Activated CD4-positive, CD25-positive, alpha-beta regulatory T cell (primary cell): Measurements from ENCODE around the gene CBLB.
"Not testable (repeated sequence)": the region's sequence is repeated elsewhere in the genome, so short reads cannot be mapped to it uniquely, and the experiment has no call there.

ENCODE experiments used
- DNase-seq, 4 experiments: peaks; one replicate each; lab custom pipeline; 2025; lab: John Stamatoyannopoulos, UW

Gene CBLB

DNA sequence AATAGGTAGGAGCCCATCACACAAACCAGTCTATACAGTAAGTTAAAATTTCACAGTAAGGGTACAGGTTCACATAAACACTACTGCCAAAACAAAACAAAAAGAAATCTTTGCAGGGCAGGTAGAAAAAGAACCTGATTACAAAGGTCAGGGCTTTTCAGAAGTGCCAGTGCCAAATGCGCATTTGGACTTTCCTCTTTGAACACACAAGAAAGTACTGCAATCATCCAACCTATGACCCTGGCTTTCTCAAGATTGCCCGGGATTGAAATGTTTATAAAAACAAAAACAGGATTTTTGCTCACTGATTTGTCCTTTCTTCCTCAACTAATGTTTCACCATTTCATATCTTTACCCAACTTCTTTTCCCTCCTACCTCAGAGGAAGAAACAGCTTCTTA is 47.4 kb downstream of the CBLB start:
- DNase-seq = no peak

DNA sequence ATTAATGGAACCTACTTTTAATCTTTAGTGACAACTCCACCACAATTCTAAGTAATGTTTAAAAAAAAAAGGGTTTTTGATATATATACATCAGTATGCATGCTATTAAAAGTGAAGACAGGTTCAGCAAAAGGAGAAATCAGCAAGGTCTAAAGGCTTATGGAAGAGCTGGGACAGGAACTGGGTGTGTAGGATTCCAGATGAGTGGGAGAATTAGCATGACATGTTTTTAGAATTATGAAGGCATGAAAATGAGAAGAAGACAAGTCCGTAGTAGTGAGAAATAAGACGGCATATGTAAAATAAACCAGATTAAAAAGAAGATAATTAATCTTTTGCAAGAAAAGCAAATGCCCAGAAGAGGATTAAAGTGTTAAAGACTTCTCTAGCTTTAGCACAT is 52.0 kb downstream of the CBLB start:
- no peak for DNase-seq

DNA sequence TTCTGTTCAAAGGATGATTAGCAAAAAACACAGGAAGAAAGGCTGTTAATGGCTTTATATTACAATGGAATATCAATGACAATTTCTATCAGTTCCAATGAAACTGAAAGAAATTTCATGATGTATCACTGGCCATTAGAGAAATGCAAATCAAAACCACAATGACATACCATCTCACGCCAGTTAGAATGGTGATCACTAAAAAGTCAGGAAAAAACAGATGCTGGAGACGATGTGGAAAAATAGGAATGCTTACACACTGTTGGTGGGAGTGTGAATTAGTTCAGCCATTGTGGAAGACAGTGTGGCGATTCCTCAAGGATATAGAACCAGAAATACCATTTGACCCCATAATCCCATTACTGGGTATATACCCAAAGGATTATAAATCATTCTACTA is 53.5 kb downstream of the CBLB start:
- DNase-seq = not testable (repeated sequence)

DNA sequence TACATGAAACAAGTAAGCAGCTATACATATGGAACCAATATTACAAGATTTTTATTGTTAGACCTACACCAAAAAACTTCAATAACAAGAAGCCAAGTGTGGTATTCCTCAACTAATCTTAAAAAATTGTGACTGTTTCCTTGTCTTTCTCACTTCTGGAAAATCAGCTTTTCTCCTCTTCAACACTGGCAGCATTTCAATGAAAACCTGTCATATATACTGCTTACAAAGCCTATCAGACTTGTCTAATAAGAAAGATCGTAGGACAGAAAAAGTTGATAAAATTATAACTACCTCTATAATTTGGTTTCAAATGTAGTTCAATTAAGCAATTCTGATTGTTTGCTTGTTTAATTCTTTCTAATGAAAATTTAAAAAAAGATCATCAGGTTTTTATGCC is 55.1 kb downstream of the CBLB start:
- DNase-seq = no peak

DNA sequence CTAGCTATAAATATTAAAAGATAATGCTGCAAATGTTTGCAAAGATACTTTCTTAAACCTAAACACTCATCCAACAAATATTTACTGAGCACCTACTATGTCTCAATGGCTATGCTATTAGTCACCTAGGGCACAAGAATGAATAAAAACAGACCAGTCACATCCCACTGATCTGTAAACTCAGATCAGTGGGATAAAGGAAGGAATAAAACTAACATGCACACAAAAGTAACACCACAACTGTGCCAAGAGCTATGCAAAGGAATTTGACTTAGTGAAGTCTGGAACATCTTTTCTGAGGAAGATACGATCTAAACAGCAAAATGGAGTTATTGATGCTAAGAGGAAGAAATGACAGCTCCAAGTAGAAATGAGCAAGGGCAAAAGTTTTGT is 56.6 kb downstream of the CBLB start:
- DNase-seq = no peak

DNA sequence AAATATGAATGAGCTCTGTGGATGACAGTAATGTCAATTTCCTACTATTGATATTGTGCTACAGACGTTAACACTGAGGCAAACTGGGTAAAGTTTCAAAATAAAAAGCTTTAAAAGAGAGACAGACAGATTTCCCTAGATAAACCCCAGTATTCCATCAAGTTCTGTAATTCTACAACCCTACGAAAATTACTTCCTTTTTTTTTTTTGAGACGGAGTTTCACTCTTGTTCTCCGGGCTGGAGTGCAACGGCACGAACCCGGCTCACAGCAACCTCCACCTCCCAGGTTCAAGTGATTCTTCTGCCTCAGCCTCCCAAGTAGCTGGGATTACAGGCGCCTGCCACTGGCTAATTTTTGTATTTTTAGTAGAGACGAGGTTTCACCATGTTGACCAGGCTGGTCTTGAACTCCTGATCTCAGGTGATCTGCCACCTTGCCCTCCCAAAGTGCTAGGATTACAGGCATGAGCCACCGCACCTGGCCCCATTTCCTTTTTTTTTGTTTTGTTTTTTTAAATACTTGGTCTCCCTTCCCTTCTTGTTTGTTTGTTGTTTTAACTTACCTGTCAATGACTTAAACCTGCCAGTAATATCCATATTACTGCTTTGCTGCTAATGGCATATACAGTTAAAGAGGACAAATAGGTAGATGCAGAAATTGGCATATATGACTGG is 57.2 kb downstream of the CBLB start:
- DNase-seq = no peak

DNA sequence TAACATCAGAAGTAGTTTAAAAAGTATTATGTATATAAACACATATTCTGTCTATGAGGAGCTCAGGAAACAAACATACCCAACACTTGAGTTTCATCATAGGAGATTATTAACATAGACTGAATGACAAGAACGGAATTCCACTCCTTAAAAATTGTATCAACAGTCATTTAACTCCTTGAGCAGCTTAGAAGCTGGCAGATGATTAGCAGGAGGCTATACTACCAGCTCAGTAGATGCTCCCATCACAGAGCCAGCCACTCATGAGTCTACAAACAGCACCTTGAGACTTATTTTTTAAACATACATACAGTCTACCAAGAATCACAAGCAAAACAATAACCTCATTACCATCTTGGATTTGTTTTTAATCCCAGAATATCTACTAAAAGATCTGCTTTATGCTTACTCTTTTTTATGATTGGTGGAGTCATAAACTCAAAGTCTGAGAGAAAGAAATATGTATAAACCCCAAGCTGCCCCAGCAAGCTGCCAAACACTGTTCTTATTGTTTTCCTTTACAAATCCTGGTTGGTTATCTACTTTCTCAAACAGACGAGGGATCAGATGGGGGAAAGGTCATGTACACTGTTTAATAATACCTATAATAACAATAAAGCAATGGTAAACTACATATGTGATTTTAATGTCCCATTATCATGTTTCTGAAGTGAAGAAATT is 59.5 kb downstream of the CBLB start:
- DNase-seq = no peak

DNA sequence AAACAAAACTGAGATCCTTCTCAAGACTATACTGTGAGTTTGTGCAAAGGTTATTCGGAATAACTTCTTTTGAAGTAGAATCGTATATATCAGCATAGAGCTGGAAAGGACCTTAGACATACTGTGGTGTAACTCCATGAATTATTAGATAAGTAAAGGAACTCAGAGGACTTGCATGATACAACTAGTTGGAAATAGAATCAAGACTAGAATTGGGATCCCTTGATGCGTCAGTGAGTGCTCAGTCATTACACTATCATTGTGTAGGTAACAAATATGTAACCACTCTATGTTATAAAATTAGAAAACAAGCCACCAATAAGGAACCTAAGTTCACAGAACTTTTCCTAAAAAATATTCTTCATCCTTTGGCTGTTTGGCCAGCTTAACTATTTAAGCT is 61.1 kb downstream of the CBLB start:
- no peak for DNase-seq

DNA sequence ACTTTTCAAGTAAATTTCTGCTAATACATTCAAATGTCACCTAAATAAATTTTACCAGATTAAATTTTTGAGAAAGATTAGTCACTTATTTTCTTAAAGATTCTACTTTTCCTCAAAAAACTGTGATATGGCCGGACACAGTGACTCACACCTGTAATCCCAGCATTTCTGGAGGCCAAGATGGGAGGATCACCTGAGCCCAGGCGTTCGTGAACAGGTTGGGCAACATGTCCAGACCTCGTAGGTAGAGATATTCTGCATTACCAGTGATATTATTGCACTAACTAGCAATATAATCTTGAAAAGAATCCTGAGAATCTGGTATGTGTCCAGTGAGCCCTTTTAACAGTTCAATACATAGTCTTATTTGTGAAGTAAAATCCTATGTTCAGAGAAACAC is 61.7 kb downstream of the CBLB start:
- no peak for DNase-seq

DNA sequence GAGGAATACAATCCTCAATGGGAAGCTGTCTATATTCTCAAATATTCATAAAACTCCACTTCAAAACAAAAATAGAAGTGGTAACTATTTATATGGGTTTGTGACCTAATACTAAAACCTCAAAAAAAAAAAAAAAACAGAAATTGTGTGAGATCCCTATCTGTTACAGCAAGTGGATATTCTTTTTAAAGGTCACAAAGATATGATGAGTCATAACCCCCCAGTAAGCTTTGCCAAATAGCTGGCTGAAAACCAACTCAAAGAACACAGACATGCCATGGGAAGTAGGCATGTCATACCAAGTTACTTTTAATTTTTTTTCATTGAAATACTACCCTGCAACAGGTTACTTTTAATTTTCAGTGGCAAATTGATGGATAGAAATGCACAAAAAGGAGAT is 62.5 kb downstream of the CBLB start:
- DNase-seq = no peak

DNA sequence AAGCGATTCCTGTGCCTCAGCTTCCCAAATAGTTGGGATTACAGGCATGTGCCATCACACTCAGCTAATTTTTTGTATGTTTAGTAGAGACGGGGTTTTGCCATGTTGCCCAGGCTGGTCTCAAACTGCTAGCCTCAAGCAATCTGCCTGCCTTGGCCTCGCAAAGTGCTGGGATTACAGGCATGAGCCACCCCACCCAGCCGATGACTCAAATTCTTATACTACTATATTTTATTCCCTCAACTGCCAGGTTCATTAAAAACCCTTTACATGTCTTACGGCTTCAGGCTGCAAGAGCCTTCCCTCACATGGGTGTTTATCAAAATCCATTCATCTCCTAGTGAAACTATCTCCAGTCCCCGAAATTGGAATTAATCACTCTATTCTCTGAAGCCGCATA is 63.4 kb downstream of the CBLB start:
- DNase-seq = no peak

DNA sequence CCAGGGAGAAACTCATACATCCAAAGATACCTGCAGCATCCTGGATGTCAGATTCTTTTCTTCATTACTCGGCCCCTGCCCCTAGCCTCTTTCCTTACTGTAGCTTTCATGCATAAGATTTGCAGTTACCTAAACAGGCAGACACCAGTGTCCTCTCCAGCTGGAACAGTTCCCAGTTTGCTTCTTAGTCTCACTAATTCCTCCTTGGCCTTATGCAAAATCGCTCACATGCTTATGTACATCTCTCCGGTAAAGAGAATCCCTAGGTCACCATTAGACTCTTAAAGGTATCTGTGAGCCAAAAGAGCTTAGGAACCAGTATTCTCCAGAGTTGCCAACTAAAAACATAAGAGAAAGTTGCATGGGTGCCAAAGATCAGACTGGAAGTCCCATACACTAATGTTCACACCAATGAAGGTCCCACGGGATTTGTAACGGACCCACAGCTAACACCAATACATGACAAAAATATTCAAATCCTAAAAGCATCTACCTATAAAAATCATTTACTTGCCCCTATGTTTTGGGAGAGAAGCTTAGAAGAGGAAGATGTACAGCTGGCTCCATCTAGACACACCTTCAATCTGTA is 66.6 kb downstream of the CBLB start:
- DNase-seq = no peak

DNA sequence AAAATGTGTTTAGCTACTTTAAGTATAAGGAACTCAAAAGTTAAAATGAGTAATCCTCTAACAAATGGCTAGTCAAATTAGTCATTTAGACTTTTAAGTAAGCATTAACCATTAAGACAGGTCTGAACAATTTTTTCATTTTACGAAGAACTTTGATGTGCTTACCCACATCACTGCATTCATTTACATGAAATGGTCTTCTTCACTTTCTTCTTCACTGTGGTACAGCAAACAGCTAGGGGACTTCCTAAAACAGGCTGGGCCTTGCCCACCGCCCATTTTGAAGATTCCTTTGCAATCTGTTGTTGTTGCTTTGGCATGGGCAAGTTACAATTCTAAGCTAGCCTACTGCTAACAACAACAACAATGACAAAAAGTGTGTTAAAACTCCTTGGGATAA is 67.4 kb downstream of the CBLB start:
- no peak for DNase-seq

DNA sequence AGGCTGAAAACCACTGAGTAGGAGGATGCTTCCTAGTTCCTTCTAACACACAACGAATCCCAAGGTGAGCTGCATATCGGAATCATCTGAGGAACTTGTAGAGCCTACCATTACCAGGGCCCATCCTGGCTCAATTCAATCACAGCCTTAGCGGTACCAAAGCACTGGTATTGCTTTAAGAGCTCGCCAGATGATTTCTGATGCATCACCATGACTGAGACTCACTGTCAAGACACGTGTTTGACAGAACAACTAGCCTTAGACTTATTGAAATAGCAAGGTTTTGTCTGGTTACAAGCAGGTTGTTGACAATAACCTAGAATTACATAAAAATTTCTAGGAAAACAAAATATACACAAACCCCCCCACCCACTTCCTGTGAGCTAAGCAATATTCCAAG is 68.5 kb downstream of the CBLB start:
- no peak for DNase-seq

DNA sequence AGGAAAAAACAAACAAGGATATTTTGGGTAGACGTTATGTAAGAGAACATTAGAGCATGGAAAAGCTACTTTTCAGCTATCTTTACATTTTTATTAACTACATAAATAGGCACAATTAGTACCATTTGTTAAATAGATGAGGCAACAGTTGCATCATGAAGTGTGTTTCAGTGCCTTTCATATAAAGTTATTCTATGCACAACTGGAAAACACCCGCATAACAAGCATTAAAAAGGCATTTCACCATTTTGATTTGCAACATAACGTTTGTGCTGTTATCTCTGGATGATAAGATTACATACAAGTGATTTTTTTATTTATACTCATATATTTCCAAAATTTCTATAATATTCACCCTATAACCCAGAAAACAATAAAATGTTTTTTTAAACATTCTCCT is 69.5 kb downstream of the CBLB start:
- DNase-seq = no peak

DNA sequence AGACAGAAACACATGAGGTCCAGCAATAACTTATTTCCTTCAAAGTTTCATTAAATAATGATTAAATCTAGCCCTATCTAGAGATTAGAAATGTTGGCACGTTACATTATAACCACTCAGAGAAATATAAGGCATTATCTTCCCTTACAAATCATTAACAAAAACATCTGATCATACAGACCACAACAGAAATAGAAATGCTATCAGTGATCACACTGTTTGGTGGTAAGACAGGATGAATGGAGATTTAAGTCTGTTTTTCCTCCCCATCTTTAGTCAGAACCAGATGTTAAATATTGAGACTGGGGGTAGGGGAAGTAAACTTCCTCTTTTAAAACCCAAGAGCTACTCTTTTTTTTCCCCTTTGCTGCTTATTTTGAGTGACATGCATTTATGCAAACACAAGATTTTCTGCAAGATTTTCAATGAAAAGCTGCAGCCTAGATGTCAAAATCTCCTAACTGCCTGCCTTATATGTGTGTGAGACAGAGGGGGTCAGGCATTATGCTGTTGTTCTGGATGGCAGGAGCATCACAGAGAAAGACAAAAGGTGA is 70.4 kb downstream of the CBLB start:
- DNase-seq = no peak

DNA sequence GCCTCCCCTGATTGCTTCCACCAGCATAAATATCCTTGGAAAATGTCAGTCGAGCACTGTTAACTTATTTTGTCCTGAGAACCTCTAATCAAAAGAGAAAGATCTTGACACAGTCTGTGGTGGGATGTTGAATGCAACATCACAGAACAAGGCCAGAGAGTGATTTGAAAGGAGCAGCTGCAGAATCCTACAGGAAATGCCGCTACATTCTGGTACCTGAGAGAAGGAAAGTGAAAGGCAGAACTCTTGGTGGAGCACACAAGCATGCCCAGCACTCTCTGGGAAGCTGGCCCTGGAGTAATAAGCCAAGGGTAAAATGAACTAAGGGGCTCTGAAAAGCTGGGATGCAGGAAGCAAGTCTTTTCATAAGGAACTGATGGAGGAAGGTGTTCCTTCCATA is 75.8 kb downstream of the CBLB start:
- no peak for DNase-seq

DNA sequence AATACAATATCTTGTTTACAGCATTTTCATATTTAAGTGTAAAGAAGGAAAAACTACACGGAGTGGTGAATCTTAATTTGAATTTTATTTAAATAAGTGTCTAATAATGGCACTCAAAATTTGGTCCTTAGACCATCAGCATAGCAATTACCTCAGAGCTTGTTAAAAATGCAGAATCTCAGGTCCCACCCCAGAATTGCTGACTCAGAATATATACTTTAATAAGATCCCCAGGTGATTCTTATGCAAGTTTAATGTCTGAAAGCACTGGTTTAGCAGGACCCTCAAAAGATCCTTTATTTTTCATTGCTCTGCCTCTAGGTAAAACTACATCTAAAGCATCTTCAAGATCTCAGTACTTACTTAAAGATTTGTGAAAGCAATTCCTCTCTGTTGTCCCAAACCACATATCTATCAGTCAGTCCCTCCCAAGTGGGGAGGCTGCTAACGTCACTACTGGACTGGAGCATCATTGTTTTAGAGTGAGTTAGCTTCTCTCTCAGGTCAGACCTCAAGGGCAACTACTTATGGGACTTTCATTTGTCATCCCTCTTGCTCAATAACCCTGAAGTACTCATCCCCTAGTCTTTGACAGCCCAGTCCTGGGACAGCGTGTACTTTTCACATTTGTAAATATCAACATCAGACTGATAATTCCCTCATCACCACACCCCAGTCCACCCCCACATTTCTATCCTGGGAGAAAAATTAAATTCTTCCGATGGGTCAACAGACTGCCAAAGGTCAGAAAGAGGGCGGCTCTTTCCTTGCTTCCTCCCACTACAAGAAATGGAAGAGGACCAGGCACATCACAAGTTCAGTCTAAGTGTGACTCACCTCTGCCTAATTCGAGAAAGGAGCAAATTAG is 76.7 kb downstream of the CBLB start:
- DNase-seq = no peak

DNA sequence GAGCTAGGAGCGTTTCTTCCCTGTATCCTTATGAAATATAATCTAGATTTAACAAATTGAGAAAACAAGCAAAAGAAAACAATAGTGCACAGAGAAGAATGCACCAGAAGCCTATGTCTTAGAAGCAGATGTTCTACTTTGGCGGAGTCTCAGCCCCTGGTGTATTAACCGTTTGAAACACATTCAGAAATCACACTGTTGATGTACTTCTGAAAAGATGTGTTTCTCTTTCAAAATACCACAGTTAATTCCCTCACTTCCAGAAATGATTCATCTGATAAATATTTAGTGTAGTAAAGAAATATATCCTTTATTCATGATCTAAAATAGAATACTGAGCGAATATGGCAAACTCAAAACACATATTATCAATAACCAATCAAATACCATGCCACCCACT is 77.7 kb downstream of the CBLB start:
- DNase-seq = no peak

DNA sequence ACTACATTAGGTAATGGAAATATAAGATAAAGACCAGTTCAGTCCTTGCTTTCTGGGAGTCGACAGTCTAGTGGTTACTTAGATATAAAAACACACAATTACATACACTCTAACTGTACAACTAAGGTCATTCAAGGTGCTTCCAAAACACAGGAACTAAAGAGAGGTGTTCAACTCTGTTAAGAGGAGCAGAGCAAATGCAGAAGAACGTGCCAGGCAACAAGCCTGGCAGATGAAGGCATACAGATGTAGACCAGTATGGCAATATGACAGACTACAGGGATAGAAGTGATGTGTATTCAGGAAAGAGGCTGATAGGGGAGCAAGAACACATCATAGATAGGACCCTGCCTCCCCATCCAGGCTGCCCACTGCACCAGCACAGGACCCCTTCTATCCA is 78.3 kb downstream of the CBLB start:
- no peak for DNase-seq

DNA sequence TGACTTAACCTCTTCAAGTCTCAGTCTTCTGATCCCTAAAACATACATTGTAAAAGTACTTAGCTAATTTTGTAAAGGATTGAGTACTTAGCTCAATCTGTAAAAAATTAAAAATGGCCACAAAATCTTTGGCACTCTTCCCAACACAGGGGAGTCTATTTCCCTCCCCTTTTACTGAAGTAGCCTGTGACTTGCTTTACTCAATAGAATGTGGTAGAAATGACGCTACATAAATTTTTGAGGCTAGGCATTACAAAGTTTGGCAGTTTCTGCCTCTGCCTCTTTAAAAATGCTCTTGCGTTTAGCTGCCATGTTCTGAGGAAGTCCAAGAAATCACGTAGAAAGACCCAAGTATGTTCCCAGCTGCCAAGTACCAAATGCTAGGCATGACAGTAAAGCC is 80.2 kb downstream of the CBLB start:
- DNase-seq = no peak

DNA sequence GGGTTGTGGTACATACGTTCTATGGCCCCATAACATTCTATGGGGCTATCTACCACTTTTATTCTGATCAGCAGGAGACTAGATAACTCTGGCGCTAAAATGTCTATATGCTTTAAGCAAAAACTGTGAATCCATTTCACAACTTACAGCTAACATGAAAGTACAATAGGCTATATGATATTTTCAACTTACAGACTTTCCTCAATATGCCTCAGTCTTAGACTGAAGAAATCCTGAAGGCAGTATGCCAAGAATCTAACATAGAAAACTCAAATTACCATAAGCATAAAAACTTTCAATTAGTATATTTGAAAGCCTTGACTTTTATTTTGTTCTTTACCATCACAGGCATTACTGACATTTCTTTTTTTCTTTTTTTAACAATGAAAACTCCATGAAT is 81.4 kb downstream of the CBLB start:
- no peak for DNase-seq

DNA sequence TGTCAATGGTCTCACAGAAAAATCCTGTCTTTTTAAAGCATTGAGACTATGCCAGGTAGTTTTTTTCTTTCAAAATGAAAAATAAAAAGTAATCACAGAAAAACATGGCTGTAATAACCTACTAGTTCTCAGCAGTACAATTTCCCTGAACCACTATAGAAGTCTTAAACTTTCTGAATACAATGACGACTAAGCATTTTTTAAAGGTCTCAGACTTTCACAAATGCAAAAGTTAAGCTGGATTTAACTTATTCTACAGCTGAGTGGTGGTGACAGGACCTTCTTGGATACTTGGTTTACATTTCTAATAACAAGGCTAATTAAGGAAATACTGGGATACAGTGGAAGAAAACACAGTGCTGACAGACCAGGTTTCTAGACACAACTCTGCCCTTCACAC is 81.8 kb downstream of the CBLB start:
- no peak for DNase-seq
